ENCODE data around the gene FNDC11. TPM values are rescaled to one million over a fixed set of nuclear protein-coding genes. Genes with fewer than 3 reads are reported as not detected.

Gene FNDC11
- total and polyA plus RNA-seq, 2 of the 13 experiments (the other 11 are each of a cell fraction or from before 2014, with no cell fraction given) = 0.07 TPM; not detected in 1

DNA sequence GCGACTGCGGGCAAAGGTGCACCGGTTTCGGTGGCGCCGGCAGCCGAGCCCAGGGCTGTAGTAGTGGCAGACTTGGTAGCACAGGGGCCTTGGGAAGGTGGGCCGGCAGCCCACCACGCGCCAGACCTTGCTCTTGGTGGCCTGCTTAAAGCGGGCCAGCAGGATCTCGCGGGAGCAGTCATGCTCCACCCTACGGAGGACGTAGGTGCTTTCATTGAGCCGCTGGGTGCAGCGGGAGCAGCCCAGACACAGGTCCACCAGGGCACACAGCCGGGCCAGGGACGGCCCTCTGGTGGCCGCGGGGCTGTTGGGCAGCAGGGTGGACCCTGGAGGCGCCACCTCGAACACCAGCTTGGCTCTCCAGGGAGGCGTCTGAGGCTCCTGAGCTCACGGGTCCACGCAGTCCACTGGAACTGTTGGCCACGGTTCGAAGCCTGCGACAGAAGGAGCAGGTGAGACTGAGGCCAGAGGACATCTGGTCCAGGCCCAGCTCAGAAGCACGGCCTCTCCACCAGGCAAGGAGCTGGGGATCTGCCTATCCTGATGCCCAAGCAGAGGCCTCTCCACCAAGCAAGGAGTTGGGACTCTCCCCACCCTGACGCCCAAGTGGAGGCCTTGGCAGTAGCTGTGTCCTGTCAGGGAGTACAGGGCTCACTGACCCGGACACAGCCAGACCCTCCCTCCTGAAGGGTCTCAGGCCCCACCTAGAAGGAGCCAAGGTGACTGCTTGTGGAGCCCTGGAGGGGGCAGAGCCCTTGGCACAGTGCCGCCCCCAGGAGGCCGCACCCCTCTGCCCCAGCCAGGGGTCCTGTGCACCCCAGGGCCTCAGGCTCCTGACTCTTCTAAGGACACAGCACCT lies 19.1 kb downstream of the FNDC11 start:
- 78% methylated on average over 13 of the region's 34 CpGs for WGBS (ENCODE audit: low lambda C conversion rate)
- in situ Hi-C loops (cut with HindIII; ENCODE audit: extremely low pct_ligation_motif_present, low pct_unique_long_range_greater_than_20kb) = no loop called here
- TF ChIP-seq ETV5 (CRISPR knock-in tag; IDR thresholded peaks at IDR 0.05; ENCODE audit: borderline replicate concordance) (0 out of 2 replicates have a peak, but pooled peaks have one; percentile 11), ZNF773 (CRISPR knock-in tag; IDR thresholded peaks at IDR 0.05; ENCODE audit: borderline replicate concordance) (no peak), RXRA (CRISPR knock-in tag; IDR thresholded peaks at IDR 0.05) (peak; percentile 82; the same call in 1 of the 2 replicates), ZNF746 (CRISPR knock-in tag; IDR thresholded peaks at IDR 0.05) (0 out of 2 replicates have a peak, but pooled peaks have one; percentile 27), MEIS1 (CRISPR knock-in tag; IDR thresholded peaks at IDR 0.05; ENCODE audit: borderline replicate concordance) (0 out of 2 replicates have a peak, but pooled peaks have one; percentile 33), KLF9 (CRISPR knock-in tag; IDR thresholded peaks at IDR 0.05; ENCODE audit: low read depth) (no peak), REXO4 (CRISPR knock-in tag; IDR thresholded peaks at IDR 0.05; ENCODE audit: borderline replicate concordance) (0 out of 2 replicates have a peak, but pooled peaks have one; percentile 21), NFATC3 (CRISPR knock-in tag; IDR thresholded peaks at IDR 0.05) (no peak), ZNF772 (CRISPR knock-in tag; IDR thresholded peaks at IDR 0.05) (0 out of 2 replicates have a peak, but pooled peaks have one; percentile 68), ZNF609 (CRISPR knock-in tag; IDR thresholded peaks at IDR 0.05; ENCODE audit: borderline replicate concordance) (peak; percentile 21; the same call in 1 of the 2 replicates), ZNF556 (CRISPR knock-in tag; IDR thresholded peaks at IDR 0.05; ENCODE audit: borderline replicate concordance) (0 out of 2 replicates have a peak, but pooled peaks have one; percentile 67), KLF6 (CRISPR knock-in tag; IDR thresholded peaks at IDR 0.05) (no peak), RFXAP (CRISPR knock-in tag; IDR thresholded peaks at IDR 0.05; ENCODE audit: borderline replicate concordance) (no peak), FOSL1 (CRISPR knock-in tag; IDR thresholded peaks at IDR 0.05; ENCODE audit: borderline replicate concordance) (no peak), SPEN (CRISPR knock-in tag; IDR thresholded peaks at IDR 0.05; ENCODE audit: low read depth) (peak; percentile 57; the same call in 1 of the 2 replicates), ERF (CRISPR knock-in tag; IDR thresholded peaks at IDR 0.05) (peak; percentile 10; the same call in 1 of the 2 replicates), TP53 (CRISPR knock-in tag; conservative IDR thresholded peaks at IDR 0.05) (no peak), MAZ (IDR thresholded peaks at IDR 0.05; ENCODE audit: borderline replicate concordance, low read depth, low read length) (peak; percentile 32; the same call in 1 of the 2 replicates), MAZ (CRISPR knock-in tag; IDR thresholded peaks at IDR 0.05; ENCODE audit: low read depth) (peak; percentile 44; the same call in 1 of the 2 replicates)

More for the DNA sequence above, 19.1 kb downstream of the FNDC11 start:
- FAIRE-seq (no peak), ATAC-seq (peak; percentile 78), DNase-seq (ENCODE audit: low spot score) (peak; percentile 65)
- Histone ChIP-seq H3K79me2 (ENCODE audit: insufficient read depth, low read length) (no peaks in the 10 kb centered on the region), H3K9ac (ENCODE audit: insufficient read depth, low read depth, low read length) (peak overlapping the region; percentile 86), H3K36me3 (replicated peaks in 1 of 2; ENCODE audit: control insufficient read depth in 1 of 2, insufficient read depth in 2 of 2, low read length in 2 of 2) (no peaks in the 10 kb centered on the region), H4K20me1 (ENCODE audit: insufficient read depth, low read length) (peaks cover 2% of the 10 kb centered on the region; the same call in 1 of the 2 replicates), H3K4me2 (ENCODE audit: low read depth, low read length) (peak overlapping the region; percentile 88), H3K4me3 (replicated peaks in 1 of 3; ENCODE audit: insufficient read depth in 1 of 3, low read depth in 2 of 3, low read length in 3 of 3) (peak overlapping the region; percentile 88 to 98 (median 94)), H3K9me3 (ENCODE audit: low read length) (no peaks in the 10 kb centered on the region), H3K27ac (ENCODE audit: extremely low read length, insufficient read depth, low read length) (no peak overlapping the region), H3K27me3 (ENCODE audit: control insufficient read depth in 1 of 2, insufficient read depth in 2 of 2, low read length in 2 of 2) (peaks cover 3 to 13% of the 10 kb centered on the region in 2 experiments; a peak in 1 of 5 replicates), H3K4me1 (ENCODE audit: insufficient read depth, low read length) (peaks cover 48% of the 10 kb centered on the region), H2AFZ (ENCODE audit: low read length) (no peak overlapping the region)
- CTCF ChIA-PET (ENCODE audit: low intra/inter-chr PET ratio, low total read pairs) = interaction anchor here (2.8 kb wide), 1 partner anchor 35 kb away, joined by 22 read pairs; the partner anchor contains the start of gene PTK6
- BruUV-seq (replicated peaks) = no TSS peak
- intact Hi-C loops (cut with micrococcal nuclease; ENCODE audit: unreplicated experiment) = loop anchor here (1.0 kb wide), 1 partner anchor 35 kb away; no protein-coding TSS in a partner anchor
- POLR2A ChIA-PET = interaction anchor here (2.0 to 2.6 kb wide), 3 partner anchors 10 to 292 kb away, joined by 7 to 19 read pairs (median 16); partner anchors contain the start of genes GMEB2 and TPD52L2

Measured in HepG2 (cell line).